Activated gamma-delta T cell treated with Interleukin-2 at 50 U/mL for 16 hours (primary cell): ENCODE data around the gene NAPSA.
"Not testable (repeated sequence)": the region's sequence is repeated elsewhere in the genome, so short reads cannot be mapped to it uniquely, and the experiment has no call there.

Source experiments
- DNase-seq: peaks from one replicate; pipeline ENCODE4 v3.0.0-alpha.2; 2020

Gene NAPSA

GRCh38 chr19:50329926-50330294 lies 35.5 kb downstream of the NAPSA start:
- not testable (repeated sequence) for DNase-seq

DNA sequence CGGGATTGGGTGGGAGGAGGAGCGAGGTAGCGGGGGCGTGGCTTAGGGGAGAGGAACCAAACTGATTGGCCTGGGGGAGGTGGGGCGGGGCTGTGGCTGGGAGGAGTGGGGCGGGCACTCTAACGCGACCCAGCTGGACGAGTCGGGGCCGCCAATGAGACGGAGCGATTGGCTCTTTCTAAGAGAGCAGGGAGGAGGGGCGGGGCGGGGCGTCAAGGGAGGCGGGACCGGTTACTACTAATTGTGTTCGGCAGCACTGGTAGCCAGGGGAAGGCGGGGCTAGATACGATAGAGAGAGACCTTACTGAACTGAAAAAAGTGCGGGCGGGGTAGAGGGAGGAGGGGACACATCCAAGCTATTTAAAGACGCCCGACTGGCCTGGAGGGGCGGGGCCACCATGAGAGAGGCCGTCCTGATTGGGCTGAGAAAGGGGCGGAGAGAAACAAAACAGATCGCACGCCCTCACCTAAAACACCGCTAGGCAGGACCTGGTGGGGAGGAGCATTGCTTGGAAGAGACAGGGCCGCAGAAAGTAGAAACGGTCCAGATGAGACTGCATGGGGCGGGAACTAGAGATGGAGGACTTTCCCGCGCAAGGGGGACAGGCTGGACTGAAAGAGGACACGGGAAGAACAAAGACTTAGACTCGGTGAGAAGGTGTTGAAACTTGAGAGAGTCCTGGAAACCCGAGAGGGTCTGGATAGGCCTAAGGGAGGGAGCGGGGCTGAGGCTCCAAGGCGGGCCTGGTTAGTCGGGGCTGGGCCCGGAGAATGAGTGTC lies 36.1 kb downstream of the NAPSA start, which contains the start of gene KCNC3:
TSS of gene KCNC3 (minus strand) at position 232 of the 780 bp plus-strand sequence. CDS start 295 bp downstream, outside the sequence.
- peak; percentile 70 for DNase-seq

DNA sequence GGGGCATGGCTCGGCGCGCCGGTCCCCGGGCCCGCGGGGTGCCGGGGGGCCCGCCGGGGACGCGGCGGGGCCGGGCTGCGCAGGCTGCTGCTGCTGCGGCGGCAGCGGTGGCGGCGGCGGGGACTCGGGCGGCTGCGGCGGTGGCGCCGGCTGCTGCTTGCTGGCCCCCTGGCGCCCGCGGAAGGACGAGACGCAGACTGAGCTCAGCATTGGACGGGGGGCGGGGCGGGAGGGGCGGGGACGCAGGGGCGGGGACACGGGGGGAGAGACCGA lies 36.6 kb downstream of the NAPSA start:
- no peak for DNase-seq

DNA sequence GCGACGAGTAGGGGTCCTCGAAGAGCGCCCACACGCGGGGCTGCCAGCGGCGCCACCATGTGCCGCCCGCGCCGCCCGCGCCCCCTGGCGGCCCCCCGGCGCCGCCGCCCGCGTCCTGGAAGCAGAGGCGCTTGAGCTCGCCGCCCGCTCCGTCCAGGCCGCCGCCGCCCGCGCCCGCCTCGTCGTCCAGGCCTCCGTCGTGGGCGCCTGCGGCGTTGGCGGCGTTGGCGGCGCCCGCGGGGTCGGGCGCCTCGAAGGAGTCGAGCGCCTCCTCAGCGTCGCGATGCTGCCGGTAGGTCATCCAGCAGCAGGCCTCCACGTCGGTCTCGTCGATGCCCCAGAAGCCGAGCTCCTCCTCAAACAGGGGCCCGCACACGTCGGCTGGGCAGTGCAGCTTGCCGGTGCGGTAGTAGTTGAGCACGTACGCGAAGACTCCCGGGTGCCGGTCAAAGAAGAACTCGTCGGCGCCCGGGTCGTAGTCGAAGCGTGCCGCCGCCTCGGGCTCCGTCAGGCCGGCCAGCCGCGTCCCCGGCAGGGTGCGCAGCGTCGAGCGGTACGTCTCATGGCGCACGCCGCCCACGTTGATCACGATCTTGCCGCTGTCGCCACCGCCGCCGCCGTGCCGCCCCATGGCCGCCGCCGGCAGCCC lies 37.1 kb downstream of the NAPSA start:
- no peak for DNase-seq

GRCh38 chr19:50327461-50328223 lies 37.8 kb downstream of the NAPSA start:
- DNase-seq = no peak

GRCh38 chr19:50327013-50327412 lies 38.4 kb downstream of the NAPSA start:
- DNase-seq = no peak

GRCh38 chr19:50326101-50326664 lies 39.3 kb downstream of the NAPSA start:
- no peak for DNase-seq

- DNase-seq = peak; percentile 45
These were observed 39.9 kb downstream of the NAPSA start for GRCh38 chr19:50325310-50326100.

- DNase-seq = no peak
These were observed 41.1 kb downstream of the NAPSA start for GRCh38 chr19:50324331-50324730.

DNA sequence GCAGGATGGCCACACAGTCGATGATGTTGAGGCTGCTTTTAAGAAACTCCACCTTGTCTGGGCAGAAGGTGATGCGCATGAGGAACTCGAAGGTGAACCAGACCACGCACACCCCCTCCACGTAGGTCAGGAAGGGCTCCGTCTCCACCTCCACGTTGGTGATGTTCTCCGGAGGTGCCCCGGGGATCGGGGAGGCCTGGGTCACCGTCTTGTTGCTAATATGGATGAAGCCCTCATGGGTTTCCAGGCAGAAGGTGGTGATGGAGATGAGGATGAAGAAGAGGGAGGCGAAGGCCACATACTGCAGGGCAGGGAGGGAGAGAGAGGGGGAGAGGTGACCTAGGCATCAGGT lies 41.7 kb downstream of the NAPSA start:
- DNase-seq = no peak

- DNase-seq = no peak
These were observed 42.3 kb downstream of the NAPSA start for GRCh38 chr19:50322931-50323781.

DNA sequence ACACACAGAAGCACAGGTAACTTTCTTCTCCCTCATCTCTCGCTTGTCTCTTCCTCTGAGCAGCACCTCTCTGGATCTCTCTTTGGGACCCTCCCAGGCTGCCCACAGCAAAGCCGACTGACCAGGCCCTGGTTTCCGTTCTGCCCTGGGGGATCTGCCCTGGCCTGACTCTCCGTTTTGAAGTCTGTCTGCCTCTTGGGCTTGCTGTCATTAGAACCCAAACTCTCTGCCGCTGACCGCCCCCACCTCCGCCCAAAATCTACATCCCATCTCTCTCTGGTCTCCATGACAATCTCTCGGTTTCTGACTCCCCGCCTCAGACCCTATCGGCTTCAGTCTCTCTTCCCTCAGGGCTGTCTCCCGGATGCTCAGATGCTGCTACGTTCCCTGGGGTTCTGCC lies 43.2 kb downstream of the NAPSA start:
- DNase-seq = no peak

DNA sequence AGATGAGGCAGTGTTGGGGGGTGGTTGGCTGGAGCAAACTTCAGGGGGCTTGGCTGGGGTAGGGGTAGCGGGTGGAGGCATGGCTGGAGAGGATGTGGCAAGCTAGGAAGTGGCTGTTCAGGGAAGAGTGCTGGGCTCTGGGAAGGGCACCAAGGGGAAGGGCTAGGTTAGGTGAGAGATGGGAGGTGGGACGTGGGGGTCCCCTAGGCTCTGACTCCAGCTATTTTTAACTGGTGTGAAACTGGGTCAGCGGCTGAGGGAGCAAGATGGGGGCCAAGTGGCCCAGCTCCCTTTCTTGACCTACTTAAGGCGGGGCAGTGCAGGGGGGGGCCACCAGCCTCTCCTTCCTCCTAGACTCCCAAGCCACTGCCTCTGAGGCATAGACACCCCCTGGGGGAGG lies 43.6 kb downstream of the NAPSA start:
- DNase-seq = no peak

DNA sequence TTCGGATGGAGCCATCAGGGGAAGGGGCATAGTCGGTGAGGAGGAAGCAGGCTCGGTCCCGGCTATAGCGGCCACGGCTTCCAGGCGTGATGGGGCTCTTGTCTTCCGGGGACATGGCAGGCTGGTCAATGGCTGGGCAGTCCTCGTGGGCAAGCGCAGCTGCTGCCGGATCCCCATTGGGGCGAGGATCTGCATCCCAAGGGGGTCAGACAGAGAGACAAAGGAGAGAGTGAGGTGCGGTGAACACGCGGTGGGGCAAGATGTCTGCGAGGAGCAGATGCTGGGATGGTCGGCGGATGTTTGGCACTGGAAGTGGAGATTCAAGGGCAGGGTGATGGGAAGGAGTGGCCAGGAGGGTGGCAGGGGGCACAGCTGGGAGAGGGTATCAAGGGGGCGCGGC lies 44.8 kb downstream of the NAPSA start:
- DNase-seq = no peak

- DNase-seq = no peak
These were observed 45.4 kb downstream of the NAPSA start for GRCh38 chr19:50320051-50320450.

GRCh38 chr19:50319156-50319555 lies 46.3 kb downstream of the NAPSA start:
- no peak for DNase-seq

DNA sequence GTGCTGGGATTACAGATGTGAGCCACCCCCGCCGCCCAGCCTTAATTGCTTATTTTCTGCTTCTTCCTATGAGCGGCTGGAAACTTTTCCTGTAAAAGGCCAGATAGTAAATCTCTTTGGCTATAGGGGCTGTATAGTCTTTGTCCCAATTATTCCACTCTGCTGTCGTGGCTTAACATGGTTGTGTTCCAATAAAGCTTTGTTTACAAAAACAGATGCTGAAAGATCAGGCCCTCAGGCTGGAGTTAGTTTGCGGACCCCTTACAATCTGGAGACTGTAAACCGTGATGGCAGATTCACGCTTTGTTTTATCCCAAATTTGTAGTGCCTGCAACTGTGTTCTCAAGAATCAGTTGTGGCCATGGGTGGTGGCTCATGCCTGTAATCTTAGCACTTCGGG lies 47.0 kb downstream of the NAPSA start:
- no peak for DNase-seq

DNA sequence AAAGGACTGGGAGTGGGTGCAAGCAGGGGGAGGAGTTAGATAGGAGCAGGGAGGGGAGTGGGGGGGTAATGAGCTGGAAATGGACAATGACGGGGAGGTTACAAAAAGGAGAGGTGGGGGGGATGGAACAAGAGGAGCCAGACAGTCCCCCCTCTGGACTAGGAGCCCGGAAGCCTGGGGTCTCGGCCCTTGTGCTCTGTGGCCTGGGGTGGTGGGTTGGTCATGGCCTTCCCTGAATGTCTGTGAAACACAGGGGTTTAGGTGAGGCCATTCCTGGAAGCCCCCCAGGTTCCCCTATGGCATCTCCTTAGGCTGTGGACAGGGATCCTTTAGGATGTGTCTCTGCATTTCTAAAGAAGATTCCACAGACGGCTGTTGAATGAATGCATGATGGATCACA lies 48.3 kb downstream of the NAPSA start:
- DNase-seq = no peak

DNA sequence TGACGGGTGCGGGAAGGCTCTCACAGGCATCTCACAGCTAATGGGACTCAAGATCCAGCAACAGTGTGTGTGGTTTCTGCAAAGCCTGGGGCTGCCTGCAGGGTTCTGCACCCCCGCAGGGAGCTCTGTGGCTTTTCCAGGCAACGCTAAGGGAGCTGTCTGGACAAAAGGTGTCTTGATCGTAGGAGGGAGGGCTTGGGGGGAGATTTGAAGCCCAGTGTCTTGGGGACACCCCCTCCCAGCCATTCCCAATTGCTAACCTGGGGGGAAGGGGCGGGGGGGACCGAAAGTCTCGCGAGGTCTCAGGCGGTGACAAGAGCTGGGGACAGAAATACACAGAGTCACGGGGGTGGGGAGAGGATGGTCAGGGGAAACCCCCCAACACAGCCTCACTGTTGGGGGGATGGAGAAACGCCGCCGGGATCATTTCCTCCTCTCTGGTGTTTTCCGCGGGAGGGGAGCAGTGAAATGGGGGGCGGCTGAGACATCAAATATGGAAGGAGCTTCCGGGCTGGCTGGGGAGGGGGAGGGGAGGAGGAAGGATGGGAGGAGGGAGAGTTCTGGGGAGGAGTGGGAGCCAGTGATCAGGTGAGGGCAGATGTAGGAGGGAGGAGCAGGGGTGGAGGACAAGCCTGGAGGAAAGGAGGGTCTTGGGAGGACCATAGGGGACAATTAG lies 49.5 kb downstream of the NAPSA start:
- no peak for DNase-seq

DNA sequence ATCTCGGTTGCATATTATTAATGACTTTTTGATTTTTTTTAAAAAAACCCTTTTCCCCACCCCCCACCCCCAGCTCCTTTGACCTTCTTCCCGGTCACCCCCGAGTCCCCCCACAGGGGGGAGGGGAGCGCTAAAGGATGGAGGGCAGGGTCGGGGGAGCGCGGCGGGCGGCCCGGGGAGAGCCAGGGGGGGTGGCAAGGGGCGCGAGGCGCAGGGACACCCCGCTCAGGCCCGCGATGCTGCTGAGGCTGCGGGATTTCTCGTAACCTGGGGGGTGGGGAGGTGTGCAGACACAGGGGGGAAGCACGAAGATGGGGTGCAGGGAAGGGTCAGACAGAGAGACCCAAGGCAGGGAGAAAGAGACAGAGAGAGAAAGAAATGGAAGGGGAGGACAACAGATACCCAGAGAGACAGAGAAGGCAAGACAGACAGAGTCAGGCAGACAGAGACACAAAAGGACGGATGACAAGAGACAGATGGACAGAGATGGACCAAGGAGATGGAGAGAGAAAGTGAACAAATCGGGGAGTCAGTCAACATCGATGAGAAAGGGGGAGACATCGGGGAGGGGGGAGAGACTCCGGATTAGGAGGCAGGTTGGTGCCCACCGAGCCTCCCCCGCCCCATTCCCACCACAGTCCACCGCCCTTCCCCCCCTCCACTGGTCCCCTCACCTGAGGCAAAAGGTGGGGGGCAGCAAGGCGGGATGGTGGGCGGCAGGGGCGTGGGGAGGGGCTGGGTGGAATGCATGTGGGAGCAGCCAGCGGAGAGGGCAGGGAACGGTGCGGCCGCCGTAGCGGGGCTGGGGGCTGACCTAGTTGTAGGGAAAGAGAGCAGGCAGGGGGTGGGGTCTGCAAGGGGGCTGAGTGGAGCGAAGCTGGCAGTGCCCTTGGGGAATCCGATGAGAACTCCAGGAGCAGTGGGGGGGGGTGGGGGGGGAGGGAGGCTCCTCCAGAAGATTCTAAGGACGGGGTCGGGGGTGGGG lies 50.4 kb downstream of the NAPSA start:
- DNase-seq = no peak
